ENCODE data around the gene ERC2.

GRCh38 chr3:55964491-55964985, 503.7 kb downstream of the ERC2 start:
- no peak for TF ChIP-seq CTCF (IDR thresholded peaks at IDR 0.05)
- TF ChIP-seq POLR2A (IDR thresholded peaks at IDR 0.05), result no peak
- TF ChIP-seq POLR2AphosphoS5 (IDR thresholded peaks at IDR 0.05), result no peak
